Muscle layer of duodenum (tissue), 2 donors: ENCODE data around the gene CDK14.
"Not testable (repeated sequence)": the region's sequence is repeated elsewhere in the genome, so short reads cannot be mapped to it uniquely, and the experiment has no call there.

ENCODE experiments used
- H3K27ac ChIP-seq: one replicate; pipeline ENCODE4 v1.7.0; 2013; ENCODE audit warnings: mild to moderate bottlenecking, low read length
- H3K27me3 ChIP-seq: one replicate; pipeline ENCODE4 v1.7.0; 2013; ENCODE audit warnings: low read depth, mild to moderate bottlenecking, control low read depth, low read length
- H3K36me3 ChIP-seq, 2 donors: one replicate each; pipeline ENCODE4 v1.7.0; 2013; ENCODE audit warnings: low read length in 2 of 2, control low read depth in 1 of 2, mild to moderate bottlenecking in 1 of 2; ENCODE audit not compliant: insufficient read depth in 2 of 2, control insufficient read depth in 1 of 2
- H3K4me1 ChIP-seq, 2 donors: one replicate each; pipeline ENCODE4 v1.7.0; 2013; ENCODE audit warnings: low read length in 2 of 2, mild to moderate bottlenecking in 2 of 2, control low read depth in 1 of 2, moderate library complexity in 1 of 2; ENCODE audit not compliant: insufficient read depth in 2 of 2, control insufficient read depth in 1 of 2
- H3K4me3 ChIP-seq, 2 donors: one replicate each; pipeline ENCODE4 v1.7.0; 2013; ENCODE audit warnings: low read length in 2 of 2, low read depth in 1 of 2, mild to moderate bottlenecking in 1 of 2
- H3K9me3 ChIP-seq, 2 donors: one replicate each; pipeline ENCODE4 v1.7.0; 2013; ENCODE audit warnings: low read length in 2 of 2, control low read depth in 1 of 2, mild to moderate bottlenecking in 1 of 2; ENCODE audit not compliant: control insufficient read depth in 1 of 2
- donor health status: healthy.

Gene CDK14

DNA sequence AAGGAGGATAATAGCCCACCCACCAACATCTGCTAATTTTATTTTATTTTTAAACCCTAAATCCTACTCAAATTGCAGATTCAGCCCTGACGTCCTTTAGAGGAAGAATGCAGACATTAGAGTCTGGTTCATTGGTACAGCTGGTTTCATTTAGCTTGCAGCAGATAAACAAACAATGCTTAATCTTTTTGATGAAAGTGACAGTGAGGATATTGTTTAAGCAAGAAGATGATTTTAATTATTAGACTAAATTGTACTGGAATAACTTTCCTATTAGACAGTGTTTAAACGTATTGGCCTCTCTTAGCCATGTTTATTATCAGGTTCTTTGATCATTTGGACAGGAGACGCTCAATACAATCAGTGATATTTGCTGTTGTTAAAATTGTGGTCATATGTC, 164.8 kb downstream of the CDK14 start:
- Histone ChIP-seq H3K9me3 (no peaks in the 10 kb centered on the region), H3K4me1 (peaks cover 0 to 3% of the 10 kb centered on the region in 2 donors), H3K27ac (no peak overlapping the region), H3K36me3 (no peaks in the 10 kb centered on the region), H3K4me3 (no peak overlapping the region), H3K27me3 (no peaks in the 10 kb centered on the region)

DNA sequence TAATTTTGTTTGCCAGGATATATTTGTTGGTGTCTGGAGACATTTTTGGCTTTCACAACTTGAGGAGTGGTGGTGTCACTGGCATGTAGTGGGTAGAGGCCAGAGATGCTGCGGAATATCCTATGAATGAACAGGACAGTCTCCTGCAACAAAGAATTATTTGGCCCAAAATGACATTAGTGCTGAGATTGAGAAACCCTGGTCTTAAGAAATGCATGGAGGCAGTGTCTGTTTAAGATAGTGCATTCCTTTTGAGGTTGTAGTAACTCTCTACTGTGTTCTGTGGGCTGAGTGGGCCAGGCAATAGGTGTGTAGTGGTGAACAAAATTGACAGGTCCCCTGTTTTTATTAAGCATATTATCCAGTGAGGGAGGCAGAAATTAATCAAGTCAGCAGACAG, 165.5 kb downstream of the CDK14 start:
- H3K36me3 ChIP-seq: no peaks in the 10 kb centered on the region
- no peak overlapping the region for H3K4me3 ChIP-seq
- peaks cover 0 to 3% of the 10 kb centered on the region in 2 donors for H3K4me1 ChIP-seq
- no peaks in the 10 kb centered on the region for H3K27me3 ChIP-seq
- no peaks in the 10 kb centered on the region for H3K9me3 ChIP-seq
- no peak overlapping the region for H3K27ac ChIP-seq

DNA sequence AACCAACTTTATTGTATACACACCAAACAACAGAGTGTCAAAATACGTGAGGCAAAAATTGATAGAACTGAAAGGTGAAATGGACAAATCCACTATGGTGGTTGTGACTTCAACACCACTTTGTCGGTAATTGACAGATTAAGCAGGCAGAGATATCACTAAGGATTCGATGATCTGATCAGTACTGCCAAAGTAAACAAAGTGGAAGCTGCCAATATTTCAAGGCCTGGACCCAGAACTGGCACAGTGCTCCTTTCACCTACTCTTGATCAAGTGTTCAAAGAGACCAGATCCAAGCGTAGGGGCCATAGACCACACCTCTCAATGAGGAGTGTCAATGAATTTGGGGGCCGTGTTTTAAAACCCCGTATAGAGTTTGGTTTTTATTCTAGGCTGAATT, 167.0 kb downstream of the CDK14 start:
- H3K4me1 ChIP-seq: peaks cover 0 to 3% of the 10 kb centered on the region in 2 donors
- H3K27me3 ChIP-seq: no peaks in the 10 kb centered on the region
- H3K9me3 ChIP-seq: no peaks in the 10 kb centered on the region
- H3K36me3 ChIP-seq: no peaks in the 10 kb centered on the region
- no peak overlapping the region for H3K4me3 ChIP-seq
- no peak overlapping the region for H3K27ac ChIP-seq

DNA sequence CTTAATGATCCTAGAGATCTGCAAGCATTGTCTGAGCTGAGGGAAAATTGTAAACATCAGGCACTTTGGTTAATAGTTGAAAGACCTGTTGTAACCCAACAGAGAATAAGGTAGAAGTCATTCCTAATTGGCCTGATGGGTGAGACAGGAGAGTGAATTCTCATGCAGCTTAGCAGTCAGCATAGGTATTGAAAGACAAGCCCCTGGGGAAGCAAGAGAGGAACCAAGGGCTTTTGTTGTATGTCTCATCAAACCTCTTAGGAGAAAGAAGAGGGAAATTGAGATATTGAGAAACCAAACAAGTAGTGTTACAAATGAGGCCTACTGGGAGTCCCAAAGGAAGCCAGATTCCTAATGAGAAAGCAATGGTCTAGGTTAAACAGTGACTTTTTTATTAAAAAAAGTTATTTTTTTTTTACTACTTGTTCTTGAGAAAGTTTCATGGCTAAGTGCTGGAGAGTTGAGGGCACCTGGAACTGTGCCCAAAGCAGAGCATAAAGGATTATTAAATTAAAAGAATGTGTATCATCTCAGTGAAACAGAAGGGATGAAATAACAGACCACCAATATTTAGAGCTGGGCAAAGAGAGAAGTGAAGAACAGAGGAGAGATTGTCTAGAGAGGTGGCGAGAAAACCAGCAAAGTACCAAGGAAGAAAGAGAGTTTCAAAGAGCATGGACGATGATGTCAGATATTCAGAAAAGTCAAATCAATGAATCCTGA, 168.9 kb downstream of the CDK14 start:
- Histone ChIP-seq H3K27ac (no peak overlapping the region), H3K4me3 (no peak overlapping the region), H3K27me3 (no peaks in the 10 kb centered on the region), H3K36me3 (no peaks in the 10 kb centered on the region), H3K9me3 (no peaks in the 10 kb centered on the region), H3K4me1 (peaks cover 0 to under 1% of the 10 kb centered on the region in 2 donors)

DNA sequence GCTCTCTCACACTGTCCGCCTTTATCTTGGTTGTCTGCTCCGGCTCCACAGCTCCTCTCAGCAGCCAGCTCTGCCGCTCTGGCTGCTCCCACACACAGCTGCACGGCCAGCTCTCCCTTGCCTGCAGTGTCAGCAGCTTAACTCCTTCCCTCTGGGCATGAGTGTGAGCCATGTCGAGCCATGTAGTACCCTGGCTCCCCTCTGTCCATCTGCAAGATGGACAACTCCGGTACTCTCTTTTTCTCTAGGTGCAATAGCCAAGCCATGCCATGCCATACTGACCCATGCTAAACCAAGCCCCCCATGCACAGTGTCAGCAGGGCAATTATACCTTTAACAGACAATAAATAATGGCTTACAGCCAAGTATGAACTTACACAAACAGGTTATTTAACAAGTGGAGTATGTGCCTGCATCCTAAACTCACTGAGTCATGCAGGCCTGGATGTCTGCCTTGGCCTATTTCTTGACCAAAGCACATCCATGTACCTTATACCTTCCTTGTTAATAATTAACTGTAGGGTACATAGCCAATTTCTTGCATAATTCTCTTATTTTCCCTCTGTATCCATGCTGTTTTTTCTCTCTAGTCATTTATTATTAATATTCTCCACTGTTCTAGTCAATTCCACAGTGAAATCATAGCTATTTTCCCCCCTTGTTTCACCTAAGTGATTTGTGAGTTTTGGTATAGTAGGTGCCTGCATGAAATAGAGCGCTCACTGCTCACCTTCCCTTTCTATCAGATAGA, 170.9 kb downstream of the CDK14 start:
- Histone ChIP-seq H3K4me1 (no peaks in the 10 kb centered on the region), H3K27me3 (no peaks in the 10 kb centered on the region), H3K4me3 (no peak overlapping the region), H3K36me3 (no peaks in the 10 kb centered on the region), H3K27ac (no peak overlapping the region), H3K9me3 (no peaks in the 10 kb centered on the region)

DNA sequence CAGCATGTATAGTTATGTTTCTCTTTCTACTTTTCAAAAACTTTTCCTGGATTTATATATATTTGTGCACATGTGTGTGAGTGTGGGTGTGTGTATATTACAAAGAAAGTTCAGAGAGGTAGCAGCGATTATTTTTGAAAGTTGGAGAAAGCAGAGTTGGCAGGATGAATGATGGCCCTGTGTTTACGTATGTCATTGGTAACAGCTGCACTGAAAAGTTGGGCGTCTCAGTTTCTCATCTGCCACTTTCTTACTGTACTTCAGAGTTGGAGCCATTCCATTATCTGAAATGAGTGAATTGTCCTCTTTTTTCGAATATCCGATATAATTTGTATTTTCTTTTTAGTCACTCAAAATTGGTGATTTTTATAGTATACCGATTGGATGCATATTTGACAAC, 172.2 kb downstream of the CDK14 start:
- Histone ChIP-seq H3K4me1 (no peaks in the 10 kb centered on the region), H3K36me3 (no peaks in the 10 kb centered on the region), H3K4me3 (no peak overlapping the region), H3K27ac (no peak overlapping the region), H3K27me3 (no peaks in the 10 kb centered on the region), H3K9me3 (no peaks in the 10 kb centered on the region)

DNA sequence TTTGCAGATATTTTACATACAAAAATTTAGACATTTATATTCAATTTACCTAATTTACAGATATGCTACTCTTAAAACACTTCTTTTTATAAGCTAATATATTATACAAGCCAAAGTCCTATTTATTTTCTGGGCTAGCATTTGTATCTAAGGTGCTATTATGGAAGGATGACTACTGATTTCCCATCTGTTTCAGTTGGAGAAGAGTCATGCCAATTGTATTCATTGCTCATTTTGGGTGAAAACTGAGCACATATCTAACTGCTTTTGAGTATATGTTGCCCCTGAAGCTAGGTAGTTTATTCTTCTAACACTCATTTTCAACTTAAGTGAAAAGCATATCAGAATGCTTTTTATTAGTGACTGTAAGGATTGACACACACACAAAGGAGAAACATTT, 172.9 kb downstream of the CDK14 start:
- Histone ChIP-seq H3K4me1 (no peaks in the 10 kb centered on the region), H3K36me3 (no peaks in the 10 kb centered on the region), H3K27ac (no peak overlapping the region), H3K4me3 (no peak overlapping the region), H3K9me3 (no peaks in the 10 kb centered on the region), H3K27me3 (no peaks in the 10 kb centered on the region)

DNA sequence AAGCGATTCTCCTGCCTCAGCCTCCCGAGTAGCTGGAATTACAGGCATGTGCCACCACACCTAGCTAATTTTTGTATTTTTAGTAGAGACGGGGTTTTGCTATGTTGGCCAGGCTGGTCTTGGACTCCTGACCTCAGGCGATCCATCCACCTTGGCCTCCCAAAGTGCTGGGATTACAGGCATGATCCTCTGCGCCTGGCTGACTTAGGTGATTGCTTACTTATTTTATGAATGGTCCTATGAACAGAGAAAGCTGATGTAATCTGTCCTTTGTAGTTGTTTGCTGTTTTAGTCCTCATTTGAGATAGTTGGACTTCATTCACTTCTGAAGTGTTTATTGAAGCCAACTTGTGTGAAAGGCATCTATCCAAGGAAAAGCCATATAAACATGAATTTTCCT, 173.4 kb downstream of the CDK14 start:
- not testable (repeated sequence) for H3K4me1 ChIP-seq, H3K27ac ChIP-seq, H3K27me3 ChIP-seq, H3K36me3 ChIP-seq, H3K9me3 ChIP-seq, H3K4me3 ChIP-seq

DNA sequence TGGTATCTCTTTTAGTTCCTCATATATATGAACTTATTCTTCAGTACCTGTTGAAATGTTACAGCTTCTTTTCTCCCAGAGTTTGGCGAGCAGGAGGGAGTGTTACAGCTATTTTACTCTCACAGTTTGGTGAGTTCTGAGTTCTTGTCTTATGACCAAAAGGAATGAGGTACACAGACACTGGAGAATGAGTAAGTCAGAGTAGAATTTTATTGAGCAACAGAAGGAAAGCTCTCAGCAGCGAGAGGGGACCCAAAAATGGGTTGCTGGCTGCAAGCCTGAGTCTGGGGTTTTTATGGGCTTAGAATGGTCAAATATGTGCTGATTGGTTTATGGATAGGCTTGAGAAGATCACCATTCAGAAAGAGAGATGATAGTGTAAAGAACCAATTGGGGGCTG, 175.2 kb downstream of the CDK14 start:
- H3K27ac ChIP-seq: no peak overlapping the region
- no peaks in the 10 kb centered on the region for H3K36me3 ChIP-seq
- H3K27me3 ChIP-seq: no peaks in the 10 kb centered on the region
- no peaks in the 10 kb centered on the region for H3K4me1 ChIP-seq
- no peaks in the 10 kb centered on the region for H3K9me3 ChIP-seq
- no peak overlapping the region for H3K4me3 ChIP-seq

DNA sequence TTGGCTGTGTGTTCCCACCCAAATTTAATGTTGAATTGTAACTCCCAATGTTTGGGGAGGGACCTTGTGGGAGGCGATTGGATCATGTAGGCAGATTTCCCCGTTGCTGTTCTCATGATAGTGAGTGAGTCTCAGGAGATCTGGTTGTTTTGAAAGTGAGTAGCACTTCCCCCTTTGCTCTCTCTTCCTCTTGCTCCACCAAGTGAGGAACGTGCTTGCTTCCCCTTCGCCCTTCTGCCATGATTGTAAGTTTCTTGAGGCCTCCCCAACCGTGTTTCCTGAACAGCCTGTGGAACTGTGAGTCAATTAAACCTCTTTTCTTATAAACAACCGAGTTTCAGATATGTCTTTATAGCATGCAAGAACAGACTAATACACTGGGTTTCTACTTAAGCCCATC, 176.3 kb downstream of the CDK14 start:
- no peaks in the 10 kb centered on the region for H3K27me3 ChIP-seq
- H3K4me3 ChIP-seq: no peak overlapping the region
- no peak overlapping the region for H3K27ac ChIP-seq
- H3K36me3 ChIP-seq: no peaks in the 10 kb centered on the region
- peaks cover 0 to 1% of the 10 kb centered on the region in 2 donors for H3K4me1 ChIP-seq
- H3K9me3 ChIP-seq: no peaks in the 10 kb centered on the region

DNA sequence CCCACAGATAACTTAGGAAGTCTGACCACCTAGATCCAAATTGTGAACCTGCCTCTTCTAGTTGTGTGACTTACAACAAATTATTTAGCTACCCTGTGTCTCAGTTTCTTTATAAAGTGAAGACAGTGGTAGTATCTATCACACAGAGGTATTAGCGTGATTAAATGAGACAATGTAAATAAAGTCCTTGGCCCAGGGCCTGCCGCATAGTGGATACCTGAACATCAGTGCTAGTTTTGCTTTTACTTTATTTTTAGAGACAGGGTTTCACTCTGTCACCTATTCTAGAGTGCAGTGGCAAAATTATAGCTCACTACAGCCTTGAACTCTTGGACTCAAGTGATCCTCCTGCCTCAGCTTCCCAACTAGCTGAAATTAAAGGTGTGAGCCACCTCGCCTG, 177.1 kb downstream of the CDK14 start:
- Histone ChIP-seq H3K36me3 (no peaks in the 10 kb centered on the region), H3K4me3 (no peak overlapping the region), H3K4me1 (peaks cover 0 to 9% of the 10 kb centered on the region in 2 donors), H3K27ac (no peak overlapping the region), H3K9me3 (no peaks in the 10 kb centered on the region), H3K27me3 (no peaks in the 10 kb centered on the region)

DNA sequence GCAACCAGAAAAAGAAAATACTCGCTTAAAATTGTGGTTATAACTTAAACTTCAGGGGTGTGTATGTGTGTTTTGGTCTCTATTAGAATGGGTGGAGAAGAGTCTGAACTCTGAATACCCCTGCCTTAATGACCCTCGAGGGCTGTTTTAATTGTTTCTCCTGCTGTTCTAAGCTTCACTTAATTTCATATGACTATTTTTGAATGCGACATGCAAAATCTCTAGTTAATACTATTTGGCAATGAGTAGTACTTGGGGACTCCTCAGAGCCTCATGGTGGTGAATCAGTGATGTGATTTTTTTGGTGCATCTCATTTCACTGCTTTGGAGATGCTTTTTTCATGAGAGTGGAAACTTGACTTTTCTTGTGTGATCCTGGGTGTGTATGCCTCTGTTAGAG, 178.6 kb downstream of the CDK14 start:
- peaks cover 0 to 13% of the 10 kb centered on the region in 2 donors for H3K4me1 ChIP-seq
- no peak overlapping the region for H3K4me3 ChIP-seq
- no peaks in the 10 kb centered on the region for H3K9me3 ChIP-seq
- no peaks in the 10 kb centered on the region for H3K36me3 ChIP-seq
- no peaks in the 10 kb centered on the region for H3K27me3 ChIP-seq
- no peak overlapping the region for H3K27ac ChIP-seq
